Measurements from ENCODE around the gene PATZ1. TPM values are rescaled to one million over a fixed set of nuclear protein-coding genes. Genes with fewer than 3 reads are reported as not detected.

The PATZ1 gene
- total and polyA plus RNA-seq, 9 of the 15 experiments (the other 6 are each of a cell fraction or from before 2014, with no cell fraction given): 0.63 to 7.8 (median 4.2) TPM

GRCh38 chr22:31350410-31350863 is 4.3 kb upstream of the PATZ1 start (continued):
- TF ChIP-seq RBBP5 (IDR thresholded peaks at IDR 0.05; ENCODE audit: borderline replicate concordance, insufficient read depth, low read length, poor library complexity, severe bottlenecking) (no peak), CTBP1 (IDR thresholded peaks at IDR 0.05; ENCODE audit: borderline replicate concordance) (peak; percentile 51; the same call in 1 of the 2 replicates), ZNF431 (CRISPR knock-in tag; IDR thresholded peaks at IDR 0.05) (no peak), BRF1 (IDR thresholded peaks at IDR 0.05; ENCODE audit: borderline replicate concordance, extremely low read depth, insufficient read length) (no peak), ZFPM2 (CRISPR knock-in tag; IDR thresholded peaks at IDR 0.05) (no peak), SRF (CRISPR knock-in tag; IDR thresholded peaks at IDR 0.05) (no peak), ZNF165 (CRISPR knock-in tag; IDR thresholded peaks at IDR 0.05; ENCODE audit: borderline replicate concordance) (no peak), NFATC3 (IDR thresholded peaks at IDR 0.05) (no peak), SRSF7 (optimal IDR thresholded peaks at IDR 0.05; ENCODE audit: low read depth, low read length) (no peak), TBL1XR1 (IDR thresholded peaks at IDR 0.05; ENCODE audit: low read length in 2 of 2) (no peak), ZNF77 (CRISPR knock-in tag; IDR thresholded peaks at IDR 0.05) (no peak), DEAF1 (CRISPR knock-in tag; IDR thresholded peaks at IDR 0.05) (no peak), ZBTB26 (CRISPR knock-in tag; IDR thresholded peaks at IDR 0.05) (no peak), BMI1 (IDR thresholded peaks at IDR 0.05; ENCODE audit: low read length) (peak; percentile 48; the same call in 1 of the 2 replicates), TAF9B (IDR thresholded peaks at IDR 0.05; ENCODE audit: partially characterized antibody) (no peak), RFX1 (IDR thresholded peaks at IDR 0.05) (peak; percentile 97), U2AF2 (optimal IDR thresholded peaks at IDR 0.05; ENCODE audit: low read depth, low read length) (no peak), YY1 (IDR thresholded peaks at IDR 0.05; ENCODE audit: borderline replicate concordance in 1 of 3, control insufficient read depth in 1 of 3, extremely low read depth in 1 of 3, insufficient read depth in 3 of 3, insufficient read length in 1 of 3, insufficient replicate concordance in 2 of 3, low read depth in 1 of 3, low read length in 2 of 3) (no peak), ZNF76 (CRISPR knock-in tag; IDR thresholded peaks at IDR 0.05; ENCODE audit: borderline replicate concordance) (no peak), ZNF699 (CRISPR knock-in tag; IDR thresholded peaks at IDR 0.05; ENCODE audit: insufficient replicate concordance) (no peak), SP1 (CRISPR knock-in tag; IDR thresholded peaks at IDR 0.05) (no peak), TAF7 (tag; IDR thresholded peaks at IDR 0.05) (no peak)

All from K562 (cell line).